Measurements from ENCODE around the gene TLR4. TPM values are rescaled to one million over a fixed set of nuclear protein-coding genes. Genes with fewer than 3 reads are reported as not detected.
A peak's percentile ranks its signal among the peaks of the same experiment; 100 is the strongest.

TLR4 gene
- total and polyA plus RNA-seq, 2 experiments from 2014 or later, result 0.06 TPM; not detected in 1

GRCh38 chr9:117723986-117724625 is 19.9 kb downstream of the TLR4 start:
- Histone ChIP-seq H3K4me1 (ENCODE audit: low read depth) (peaks cover 29% of the 10 kb centered on the region), H3K27ac (no peak overlapping the region), H3K36me3 (no peaks in the 10 kb centered on the region), H3K27me3 (no peaks in the 10 kb centered on the region), H3K9me3 (ENCODE audit: low read depth) (no peaks in the 10 kb centered on the region), H3K4me3 (no peak overlapping the region)
- no peak for DNase-seq (ENCODE audit: low read depth in 1 of 2, low spot score in 1 of 2)
- no peak for TF ChIP-seq CTCF (IDR thresholded peaks at IDR 0.05; ENCODE audit: low read depth, low read length)

DNA sequence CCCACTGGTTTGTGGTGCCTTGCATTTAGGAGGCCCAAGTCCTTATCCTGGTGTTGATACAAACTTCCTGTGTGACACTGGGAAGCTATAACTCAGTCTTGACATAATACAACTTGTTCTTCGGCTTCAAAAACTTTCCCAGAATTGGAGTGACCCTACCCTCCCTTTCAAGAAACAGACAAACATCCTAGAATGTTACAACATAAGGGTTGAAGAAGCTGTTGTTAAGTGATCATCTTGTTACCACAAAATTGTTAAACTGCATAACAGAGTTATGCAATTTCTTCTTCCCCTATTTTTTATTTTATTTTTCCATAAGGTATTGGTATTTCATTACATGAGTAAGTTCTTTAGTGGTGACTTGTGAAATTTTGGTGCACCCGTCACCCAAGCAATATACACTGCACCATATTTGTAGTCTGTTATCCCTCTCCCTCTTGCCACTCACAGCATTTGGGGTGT is 21.3 kb downstream of the TLR4 start:
- H3K27ac ChIP-seq, result no peak overlapping the region
- no peak for TF ChIP-seq CTCF (IDR thresholded peaks at IDR 0.05; ENCODE audit: low read depth, low read length)
- H3K9me3 ChIP-seq (ENCODE audit: low read depth), result no peaks in the 10 kb centered on the region
- H3K36me3 ChIP-seq, result no peaks in the 10 kb centered on the region
- no peaks in the 10 kb centered on the region for H3K27me3 ChIP-seq
- DNase-seq (ENCODE audit: low read depth in 1 of 2, low spot score in 1 of 2), result peak in 1 of 2 donors; percentile 69
- H3K4me1 ChIP-seq (ENCODE audit: low read depth), result peaks cover 34% of the 10 kb centered on the region
- H3K4me3 ChIP-seq, result no peak overlapping the region

DNA sequence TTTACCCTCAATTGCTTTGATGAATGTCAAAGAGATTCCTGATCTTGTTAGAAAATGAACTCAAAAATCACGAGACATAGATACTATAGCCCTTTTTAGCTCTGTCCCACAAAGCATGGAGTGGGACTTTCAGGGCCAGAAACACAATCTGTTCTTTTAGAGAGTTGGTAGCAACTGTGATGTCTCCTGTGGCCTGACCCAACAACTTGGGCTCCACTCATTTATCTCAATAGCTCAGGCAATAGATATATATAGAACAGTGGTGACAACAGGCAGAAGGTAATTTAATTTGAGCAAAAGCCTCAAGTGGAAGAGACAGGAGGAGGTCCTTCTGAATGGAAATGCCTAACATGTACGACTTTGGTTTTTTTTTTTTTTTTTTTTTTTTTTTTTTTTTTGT is 25.2 kb downstream of the TLR4 start:
- Histone ChIP-seq H3K4me1 (ENCODE audit: low read depth) (peaks cover 12% of the 10 kb centered on the region), H3K27me3 (no peaks in the 10 kb centered on the region), H3K36me3 (no peaks in the 10 kb centered on the region), H3K27ac (no peak overlapping the region), H3K4me3 (no peak overlapping the region), H3K9me3 (ENCODE audit: low read depth) (no peaks in the 10 kb centered on the region)
- DNase-seq (ENCODE audit: low read depth in 1 of 2, low spot score in 1 of 2), result peak in 1 of 2 donors; percentile 24
- TF ChIP-seq CTCF (IDR thresholded peaks at IDR 0.05; ENCODE audit: low read depth, low read length), result no peak

DNA sequence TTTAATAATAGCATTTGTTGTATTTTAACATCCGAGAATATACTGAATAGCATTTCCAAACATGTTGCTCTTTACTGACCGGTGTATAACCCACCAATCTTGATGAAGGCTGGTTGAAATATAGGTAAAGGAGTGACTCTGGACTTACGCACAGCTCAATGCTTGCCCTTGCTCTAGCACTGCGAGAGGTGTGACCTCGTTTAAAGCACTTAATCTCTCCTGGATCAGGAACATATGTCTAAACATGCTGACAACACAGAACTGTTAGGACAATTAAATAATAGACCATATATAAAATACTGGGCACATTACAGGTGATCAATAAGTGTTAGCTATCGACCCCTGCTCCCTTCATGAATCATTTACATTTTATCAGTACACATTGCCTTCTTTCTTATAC is 28.3 kb downstream of the TLR4 start:
- no peak for DNase-seq (ENCODE audit: low read depth in 1 of 2, low spot score in 1 of 2)
- Histone ChIP-seq H3K27ac (no peak overlapping the region), H3K4me1 (ENCODE audit: low read depth) (peaks cover 12% of the 10 kb centered on the region), H3K27me3 (no peaks in the 10 kb centered on the region), H3K4me3 (no peak overlapping the region), H3K9me3 (ENCODE audit: low read depth) (no peaks in the 10 kb centered on the region), H3K36me3 (no peaks in the 10 kb centered on the region)
- no peak for TF ChIP-seq CTCF (IDR thresholded peaks at IDR 0.05; ENCODE audit: low read depth, low read length)

GRCh38 chr9:117733465-117733864 is 29.3 kb downstream of the TLR4 start:
- Histone ChIP-seq H3K4me3 (no peak overlapping the region), H3K9me3 (ENCODE audit: low read depth) (no peaks in the 10 kb centered on the region), H3K27ac (no peak overlapping the region), H3K4me1 (ENCODE audit: low read depth) (peaks cover 19% of the 10 kb centered on the region), H3K36me3 (no peaks in the 10 kb centered on the region), H3K27me3 (no peaks in the 10 kb centered on the region)
- DNase-seq (ENCODE audit: low read depth in 1 of 2, low spot score in 1 of 2), result no peak
- no peak for TF ChIP-seq CTCF (IDR thresholded peaks at IDR 0.05; ENCODE audit: low read depth, low read length)

All from cardiac muscle cell (in vitro differentiated cells and primary cell).